ENCODE measurements around the gene RICTOR.

Gene RICTOR

GRCh38 chr5:39100301-39100850, 26.2 kb upstream of the RICTOR start:
- no peak for DNase-seq (ENCODE audit: low read depth in 3 of 3)

- no peak for DNase-seq (ENCODE audit: low read depth in 3 of 3)
Measured at GRCh38 chr5:39099831-39100230, 25.6 kb upstream of the RICTOR start.

GRCh38 chr5:39093352-39093751, 19.2 kb upstream of the RICTOR start:
- no peak for DNase-seq (ENCODE audit: low read depth in 3 of 3)

- no peak for DNase-seq (ENCODE audit: low read depth in 3 of 3)
Measured at GRCh38 chr5:39092581-39093351, 18.6 kb upstream of the RICTOR start.

- no peak for DNase-seq (ENCODE audit: low read depth in 3 of 3)
Measured at GRCh38 chr5:39091940-39092580, 17.9 kb upstream of the RICTOR start.

GRCh38 chr5:39083968-39084367, 9.8 kb upstream of the RICTOR start:
- DNase-seq (ENCODE audit: low read depth in 3 of 3): no peak

- no peak for DNase-seq (ENCODE audit: low read depth in 3 of 3)
Measured at GRCh38 chr5:39082995-39083394, 8.8 kb upstream of the RICTOR start.

- no peak for DNase-seq (ENCODE audit: low read depth in 3 of 3)
Measured at GRCh38 chr5:39080597-39081204, 6.5 kb upstream of the RICTOR start.

- no peak for DNase-seq (ENCODE audit: low read depth in 3 of 3)
Measured at GRCh38 chr5:39080168-39080567, 6.0 kb upstream of the RICTOR start.

GRCh38 chr5:39079147-39079546, 4.9 kb upstream of the RICTOR start:
- no peak for DNase-seq (ENCODE audit: low read depth in 3 of 3)

- DNase-seq (ENCODE audit: low read depth in 3 of 3): no peak
Measured at GRCh38 chr5:39076757-39077728, 2.8 kb upstream of the RICTOR start.

GRCh38 chr5:39076101-39076756, 2.0 kb upstream of the RICTOR start:
- DNase-seq (ENCODE audit: low read depth in 3 of 3): no peak

- DNase-seq (ENCODE audit: low read depth in 3 of 3): no peak
Measured at GRCh38 chr5:39073767-39074016, 507 bp downstream of the RICTOR start.

- DNase-seq (ENCODE audit: low read depth in 3 of 3): peak; percentile 5 to 32 (median 15)
Measured at GRCh38 chr5:39072925-39073766, 1.1 kb downstream of the RICTOR start.

GRCh38 chr5:39068099-39068498, 6.1 kb downstream of the RICTOR start:
- DNase-seq (ENCODE audit: low read depth in 3 of 3): no peak

- no peak for DNase-seq (ENCODE audit: low read depth in 3 of 3)
Measured at GRCh38 chr5:39064450-39064849, 9.7 kb downstream of the RICTOR start.

- DNase-seq (ENCODE audit: low read depth in 3 of 3): no peak
Measured at GRCh38 chr5:39063037-39063436, 11.2 kb downstream of the RICTOR start.

GRCh38 chr5:39062530-39062929, 11.7 kb downstream of the RICTOR start:
- DNase-seq (ENCODE audit: low read depth in 3 of 3): no peak

GRCh38 chr5:39062104-39062503, 12.1 kb downstream of the RICTOR start:
- DNase-seq (ENCODE audit: low read depth in 3 of 3): no peak

- no peak for DNase-seq (ENCODE audit: low read depth in 3 of 3)
Measured at GRCh38 chr5:39059064-39059463, 15.1 kb downstream of the RICTOR start.
